HL-60/S4 (cell line): ENCODE data around the gene GZF1.

Experiments used
- in situ Hi-C: fragments of 300-500 bp; cut with MboI; formaldehyde crosslinking; loops from 2 replicates; pipeline ENCODE4 v1.14.3; 2022; ENCODE audit warnings: low sequenced_read_pairs

Gene GZF1

DNA sequence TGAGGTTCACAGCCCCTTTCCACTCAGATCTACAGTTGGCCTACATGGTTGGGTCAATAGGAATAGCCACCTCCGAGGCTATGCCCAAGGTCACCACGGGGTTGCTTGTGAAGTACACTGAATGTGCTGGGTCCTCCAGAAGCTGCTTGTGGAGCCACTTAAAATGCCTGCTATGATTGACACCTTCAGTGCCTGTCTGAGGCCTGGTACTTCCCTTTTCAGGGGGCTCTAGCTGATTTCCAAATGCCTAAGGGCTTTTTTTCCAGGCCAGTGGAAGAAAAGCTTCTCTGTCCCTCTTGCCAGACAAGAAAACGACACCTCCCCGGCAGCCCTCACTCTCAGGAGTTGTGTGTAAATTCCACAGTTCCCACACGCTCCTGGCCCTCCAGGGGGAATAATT is 17.6 kb upstream of the GZF1 start:
- in situ Hi-C loops, result loop anchor here (10.0 kb wide), 3 partner anchors 310 to 1010 kb away; partner anchors contain the start of gene SSTR4

GRCh38 chr20:23346002-23346401 is 16.0 kb upstream of the GZF1 start:
- in situ Hi-C loops, result loop anchor here (10.0 kb wide), 3 partner anchors 311 to 1011 kb away; partner anchors contain the start of gene SSTR4

GRCh38 chr20:23347791-23348190 is 14.2 kb upstream of the GZF1 start:
- in situ Hi-C loops, result loop anchor here (10.0 kb wide), 3 partner anchors 313 to 1013 kb away; partner anchors contain the start of gene SSTR4

GRCh38 chr20:23348510-23348909 is 13.5 kb upstream of the GZF1 start:
- in situ Hi-C loops, result loop anchor here (10.0 kb wide), 3 partner anchors 314 to 1014 kb away; partner anchors contain the start of gene SSTR4

- in situ Hi-C loops, result loop anchor here (10.0 kb wide), 3 partner anchors 315 to 1015 kb away; partner anchors contain the start of gene SSTR4
Observed at GRCh38 chr20:23349338-23350195, 12.4 kb upstream of the GZF1 start.

- in situ Hi-C loops, result no loop called here
Observed at GRCh38 chr20:23350196-23350903, 11.6 kb upstream of the GZF1 start, which contains the start of gene NXT1. TSS of gene NXT1 (plus strand) at chr20:23350791. CDS start at chr20:23354042, 3,251 bp downstream.

DNA sequence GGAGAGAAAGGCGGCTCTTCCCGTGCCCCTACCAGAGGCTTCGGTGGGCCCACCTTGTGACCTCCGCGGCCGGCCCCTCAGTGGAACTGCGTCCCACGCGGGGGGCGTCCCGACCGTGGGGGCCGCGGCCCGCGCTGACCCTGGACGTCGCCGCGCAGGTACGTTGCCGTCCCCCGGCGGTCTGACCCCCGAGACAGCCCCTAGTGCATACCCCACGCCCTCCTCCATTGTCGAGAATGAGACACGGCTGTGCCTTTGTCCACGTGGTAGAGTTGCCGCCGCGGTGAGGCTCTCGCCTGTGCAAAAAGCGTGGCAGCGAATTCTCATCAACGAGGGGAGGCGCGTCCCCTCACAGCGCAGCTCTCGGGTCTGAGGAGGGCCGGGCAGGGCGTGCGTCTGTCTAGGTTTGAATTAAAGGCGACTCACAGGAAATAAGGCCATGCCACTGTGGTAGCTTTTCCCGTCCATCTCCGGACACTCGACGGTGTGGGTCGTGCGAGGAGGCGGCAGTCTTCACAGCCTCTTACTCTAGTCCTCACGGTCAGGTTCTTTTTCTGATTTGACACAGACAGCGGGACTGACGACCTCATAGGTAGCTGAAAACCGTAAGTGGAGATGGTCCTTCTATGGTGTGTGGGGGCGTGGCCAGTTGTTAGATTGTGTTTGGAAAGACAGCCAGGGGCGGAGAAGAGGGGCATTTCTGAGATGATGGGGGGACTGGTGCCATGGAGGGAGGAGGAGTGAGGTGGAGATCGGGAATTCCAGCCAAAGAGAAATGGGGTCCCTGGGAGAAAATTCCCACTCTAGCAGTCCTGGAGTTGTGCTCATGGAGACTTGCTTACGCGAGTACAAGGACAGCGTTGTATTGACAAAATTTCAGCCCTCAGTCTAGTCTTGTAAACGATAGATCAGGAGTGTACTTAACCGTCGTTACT is 10.8 kb upstream of the GZF1 start:
- in situ Hi-C loops, result no loop called here

DNA sequence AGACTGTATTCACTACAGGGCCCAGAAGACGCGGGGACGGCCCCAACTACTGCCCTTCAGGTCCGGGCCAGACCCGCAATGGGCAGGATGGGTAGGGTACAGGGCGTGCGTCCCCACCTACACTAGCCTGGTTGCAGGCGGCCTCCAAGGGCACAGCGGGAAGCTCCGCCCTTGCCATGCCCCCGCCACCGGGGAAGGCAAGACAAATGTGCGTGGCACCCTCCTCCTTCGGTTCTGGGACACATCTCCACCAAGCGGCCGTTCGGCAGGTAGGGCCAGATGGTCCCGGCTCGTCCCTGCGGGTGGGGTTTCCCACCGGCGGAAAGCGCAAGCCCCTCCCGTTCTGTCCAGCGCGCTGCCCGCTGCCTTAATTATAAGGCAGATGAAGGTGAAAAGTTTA is 5.8 kb upstream of the GZF1 start:
- in situ Hi-C loops, result no loop called here

GRCh38 chr20:23357767-23358562 is 4.0 kb upstream of the GZF1 start:
- in situ Hi-C loops, result no loop called here

DNA sequence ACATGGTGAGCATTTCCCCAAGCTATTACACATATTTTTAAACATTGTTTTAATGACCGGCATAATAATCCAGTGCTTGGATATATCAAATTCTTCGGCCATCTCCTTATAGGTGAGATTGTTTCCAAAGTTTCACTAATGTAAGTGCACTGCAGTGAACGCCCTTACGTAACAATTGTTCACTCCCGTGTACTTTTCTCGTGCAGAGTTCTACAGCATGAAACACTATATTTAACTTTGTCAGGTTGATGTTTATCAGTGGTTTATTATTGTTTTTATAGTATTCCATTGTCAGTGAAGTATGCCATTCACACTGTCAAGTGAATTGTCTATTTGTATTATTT is 3.4 kb upstream of the GZF1 start:
- in situ Hi-C loops, result no loop called here

- in situ Hi-C loops, result no loop called here
Observed at GRCh38 chr20:23358923-23359593, 2.9 kb upstream of the GZF1 start.

GRCh38 chr20:23360531-23360930 is 1.5 kb upstream of the GZF1 start:
- in situ Hi-C loops, result no loop called here

DNA sequence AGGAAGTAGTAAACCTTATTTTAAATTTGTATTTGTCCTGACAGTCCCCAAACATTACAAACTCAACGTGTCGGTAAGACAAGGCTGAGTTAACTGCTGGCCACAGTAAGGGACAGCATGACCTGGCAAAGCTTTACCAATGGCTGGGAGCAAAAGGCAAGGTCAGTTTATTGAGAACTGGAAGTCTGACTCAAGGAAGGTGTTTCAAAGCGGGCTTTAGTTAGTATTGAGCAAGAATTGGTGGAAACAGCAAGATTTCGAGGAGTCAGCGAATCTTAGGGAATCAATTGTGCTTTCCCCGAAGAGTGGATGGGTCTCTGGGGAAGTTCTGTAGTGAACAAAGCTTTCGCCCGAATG is 885 bp upstream of the GZF1 start:
- in situ Hi-C loops, result no loop called here

GRCh38 chr20:23362392-23363256 is 642 bp downstream of the GZF1 start:
- in situ Hi-C loops, result no loop called here

DNA sequence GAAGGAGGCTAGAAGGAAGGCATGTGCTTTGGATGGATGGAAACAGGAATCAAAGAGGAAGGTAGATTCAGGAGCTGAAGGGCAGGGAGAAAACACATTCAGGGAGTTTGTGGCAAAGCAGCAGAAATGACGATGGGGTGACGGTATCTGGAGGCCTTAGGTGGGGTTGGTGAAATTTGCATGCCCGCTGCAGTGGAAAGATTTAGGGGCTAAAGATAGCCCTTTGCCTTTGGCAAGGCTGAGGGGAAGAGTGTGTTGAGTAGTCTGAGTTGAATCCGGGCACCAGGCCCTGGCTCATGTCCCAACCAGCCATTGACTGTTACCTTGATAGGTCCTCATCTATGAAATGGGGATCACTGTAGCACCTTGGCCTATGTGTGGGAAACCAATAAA is 1.3 kb downstream of the GZF1 start:
- in situ Hi-C loops, result no loop called here

DNA sequence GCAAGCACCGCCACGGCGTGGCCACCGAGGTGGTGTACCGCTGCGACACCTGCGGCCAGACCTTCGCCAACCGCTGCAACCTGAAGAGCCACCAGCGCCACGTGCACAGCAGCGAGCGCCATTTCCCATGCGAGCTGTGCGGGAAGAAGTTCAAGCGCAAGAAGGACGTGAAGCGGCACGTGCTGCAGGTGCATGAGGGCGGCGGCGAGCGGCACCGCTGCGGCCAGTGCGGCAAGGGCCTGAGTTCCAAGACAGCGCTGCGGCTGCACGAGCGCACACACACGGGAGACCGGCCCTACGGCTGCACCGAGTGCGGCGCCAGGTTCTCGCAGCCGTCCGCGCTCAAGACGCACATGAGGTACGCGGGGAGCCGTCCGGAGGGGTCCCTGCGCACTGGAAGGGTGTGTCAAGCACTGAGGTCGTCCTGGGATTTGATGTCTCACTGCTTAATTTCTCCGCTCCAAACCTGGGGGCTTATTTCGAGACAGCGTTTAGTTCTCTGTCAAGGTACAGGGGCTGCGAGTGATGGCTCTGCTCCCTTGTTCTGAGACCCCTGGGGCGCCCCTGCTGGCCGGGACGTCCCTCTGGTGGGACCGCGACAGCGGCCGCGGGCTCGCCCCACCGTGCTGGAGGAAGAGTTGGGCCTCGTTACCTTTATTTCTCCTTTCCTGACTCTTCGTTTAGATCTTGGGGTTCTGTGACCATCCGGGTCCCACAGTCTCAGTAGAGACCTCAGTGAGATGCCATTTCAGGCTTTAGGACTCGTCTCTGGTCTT is 3.6 kb downstream of the GZF1 start:
- in situ Hi-C loops, result no loop called here

- in situ Hi-C loops, result no loop called here
Observed at GRCh38 chr20:23366384-23366783, 4.4 kb downstream of the GZF1 start.

GRCh38 chr20:23367770-23368169 is 5.8 kb downstream of the GZF1 start:
- in situ Hi-C loops, result no loop called here
